Measurements from ENCODE around the gene KCNK10.

KCNK10 gene

GRCh38 chr14:88321692-88322503, 1.2 kb downstream of the KCNK10 start:
- DNase-seq = no peak

DNA sequence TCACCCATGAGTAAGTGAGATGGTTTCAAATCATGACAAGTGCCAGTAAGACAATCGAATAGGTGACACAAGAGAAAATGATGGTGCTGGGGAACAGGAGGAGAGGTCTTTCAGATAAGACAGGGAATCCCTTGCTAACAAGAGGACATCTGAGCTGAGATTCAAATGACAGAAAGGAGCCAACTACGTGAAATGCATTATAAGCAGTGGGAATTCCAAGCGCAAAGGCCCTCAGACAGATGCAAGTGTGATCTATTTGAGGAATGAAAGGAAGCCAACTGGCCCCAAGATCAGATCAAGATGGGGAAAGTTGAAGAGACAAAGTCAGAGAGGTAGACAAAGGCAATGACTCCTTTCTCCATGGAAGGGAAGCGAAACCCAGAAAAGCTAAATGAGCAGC, 4.7 kb downstream of the KCNK10 start:
- no peak for DNase-seq

DNA sequence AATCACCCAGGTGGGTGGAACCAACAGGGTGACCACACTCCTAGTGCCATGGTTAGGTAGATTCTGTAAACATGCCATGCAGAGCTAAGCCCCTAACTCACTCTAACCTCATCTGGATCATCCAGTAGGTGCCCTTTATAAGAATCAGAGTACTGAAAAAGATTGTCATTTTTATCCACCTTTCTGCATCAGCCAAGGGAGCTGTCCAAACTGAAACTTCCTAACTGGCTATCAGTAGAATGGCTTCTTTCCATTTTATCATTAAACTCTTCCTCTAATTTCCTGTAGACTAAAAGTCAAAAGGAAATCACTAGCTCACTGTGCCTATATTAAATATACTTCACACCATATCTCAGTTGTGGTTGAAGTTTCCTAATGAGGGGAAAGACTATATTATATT, 6.5 kb downstream of the KCNK10 start:
- DNase-seq = no peak

- no peak for DNase-seq
Measured at GRCh38 chr14:88312257-88312656, 10.8 kb downstream of the KCNK10 start.

DNA sequence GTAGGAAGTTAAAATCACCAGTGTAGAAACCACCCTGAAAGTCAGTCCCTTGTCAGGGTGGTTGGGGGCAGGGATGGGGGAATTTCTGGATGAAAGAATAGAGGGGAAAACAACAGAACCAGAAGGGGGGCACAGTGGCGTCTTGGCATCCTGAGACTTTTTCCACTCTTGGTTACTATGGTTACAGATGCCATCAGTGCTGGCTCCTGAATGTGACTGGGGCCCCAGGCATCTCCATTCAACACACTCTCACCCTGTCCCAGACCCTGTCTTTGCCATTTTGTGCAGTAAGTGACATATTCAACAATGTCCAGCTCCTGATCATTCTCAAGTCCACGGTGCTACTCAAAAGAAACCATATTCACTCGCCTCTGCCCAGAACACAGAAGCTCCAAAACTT, 11.3 kb downstream of the KCNK10 start:
- DNase-seq = no peak

- DNase-seq = no peak
Measured at GRCh38 chr14:88310449-88310848, 12.6 kb downstream of the KCNK10 start.

GRCh38 chr14:88310021-88310420, 13.0 kb downstream of the KCNK10 start:
- no peak for DNase-seq

- no peak for DNase-seq
Measured at GRCh38 chr14:88305528-88306322, 17.3 kb downstream of the KCNK10 start.

GRCh38 chr14:88303041-88303440, 20.0 kb downstream of the KCNK10 start:
- DNase-seq = no peak

GRCh38 chr14:88301381-88301780, 21.7 kb downstream of the KCNK10 start:
- no peak for DNase-seq

GRCh38 chr14:88300817-88301216, 22.3 kb downstream of the KCNK10 start:
- DNase-seq = no peak

GRCh38 chr14:88299865-88300530, 23.1 kb downstream of the KCNK10 start:
- DNase-seq = no peak

GRCh38 chr14:88297306-88297705, 25.8 kb downstream of the KCNK10 start:
- no peak for DNase-seq

DNA sequence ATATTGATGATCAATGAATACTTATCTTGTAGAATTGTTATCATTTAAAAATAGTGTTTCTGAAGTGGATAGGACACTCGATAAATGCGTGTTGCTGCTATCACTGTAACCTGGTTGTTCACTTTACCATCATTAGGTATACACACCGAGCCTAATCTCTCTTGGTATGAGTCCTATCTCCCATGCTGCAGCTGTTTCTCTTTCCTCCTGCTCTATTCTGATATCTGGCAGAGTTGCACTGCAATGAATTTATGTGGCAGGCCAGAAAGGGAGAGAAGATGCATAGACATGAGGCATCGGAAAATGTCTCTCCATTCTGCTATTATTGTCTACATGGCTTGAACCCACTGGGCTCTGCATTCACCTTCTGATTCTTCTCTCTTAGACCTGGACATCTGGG, 26.7 kb downstream of the KCNK10 start:
- DNase-seq = no peak

GRCh38 chr14:88289996-88290395, 33.1 kb downstream of the KCNK10 start:
- no peak for DNase-seq

GRCh38 chr14:88289234-88289633, 33.8 kb downstream of the KCNK10 start:
- DNase-seq = no peak

GRCh38 chr14:88286309-88286708, 36.8 kb downstream of the KCNK10 start:
- DNase-seq = no peak

- DNase-seq = no peak
Measured at GRCh38 chr14:88281447-88281846, 41.6 kb downstream of the KCNK10 start.

- no peak for DNase-seq
Measured at GRCh38 chr14:88276923-88277596, 46.0 kb downstream of the KCNK10 start.

DNA sequence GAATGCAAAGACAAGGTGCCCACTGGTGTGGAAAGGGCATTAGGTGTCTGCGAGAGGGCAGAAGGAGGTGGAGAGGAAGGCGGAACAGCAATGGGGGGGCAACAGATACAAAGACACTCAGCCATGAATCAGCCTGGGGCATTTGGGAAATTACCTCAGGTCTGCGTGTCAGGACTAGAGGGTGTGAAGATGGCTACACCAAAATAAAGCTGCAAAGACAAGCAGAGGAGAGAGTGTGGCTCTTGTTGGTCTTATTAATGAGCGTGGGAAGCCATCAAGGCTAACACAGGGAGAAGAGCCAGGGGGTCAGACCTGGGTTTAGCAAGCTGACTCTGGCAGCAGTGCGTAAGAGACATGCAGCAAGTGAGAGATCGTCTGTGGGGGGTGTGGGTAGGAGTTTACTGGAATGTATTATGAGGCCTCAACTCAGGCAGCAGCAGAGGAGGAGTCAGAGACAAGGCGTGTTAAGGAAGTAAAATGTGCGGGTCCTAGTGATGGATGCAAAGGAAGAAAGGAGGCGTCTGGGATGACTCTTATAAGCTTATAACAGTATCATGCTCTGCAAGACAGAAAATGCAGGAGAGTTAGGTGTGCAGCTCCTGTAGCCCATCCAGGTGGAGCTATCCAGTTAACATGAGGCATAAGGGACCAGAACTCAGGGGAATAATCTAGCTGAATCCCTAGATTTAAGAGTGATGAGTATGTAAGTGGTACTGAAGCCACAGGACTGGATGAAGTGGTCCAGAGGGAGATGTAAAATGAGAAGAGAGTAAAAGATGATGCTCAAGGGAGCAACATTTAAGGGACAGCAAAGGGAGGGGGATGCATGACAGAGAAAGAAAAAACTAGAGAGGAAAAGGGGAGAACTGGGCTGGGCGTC, 50.4 kb downstream of the KCNK10 start:
- no peak for DNase-seq

DNA sequence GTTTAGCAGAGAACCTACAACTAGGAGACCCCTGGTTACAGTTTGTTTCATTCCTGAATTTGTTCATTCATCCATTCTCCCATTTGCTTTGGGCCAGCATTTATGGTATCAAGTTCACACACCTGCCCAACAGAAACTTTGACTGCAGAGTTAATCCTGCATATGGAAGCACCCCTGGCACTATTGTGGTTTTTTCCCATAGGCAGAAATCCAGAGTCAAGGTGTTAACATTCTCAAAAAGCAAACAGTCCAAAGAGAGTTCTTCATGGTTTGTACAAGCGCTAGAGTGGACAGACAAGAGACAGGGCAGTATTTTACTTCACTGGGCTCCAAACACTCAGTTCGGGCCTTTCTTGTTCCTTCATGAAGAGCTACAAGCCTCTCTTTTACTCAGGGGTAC, 51.9 kb downstream of the KCNK10 start:
- no peak for DNase-seq

GRCh38 chr14:88270776-88271175, 52.3 kb downstream of the KCNK10 start:
- DNase-seq = no peak
